Renal cortical epithelial cell (primary cell): ENCODE results near the gene ENTPD5. TPM values are rescaled to one million over a fixed set of nuclear protein-coding genes. Genes with fewer than 3 reads are reported as not detected.
A peak's percentile ranks its signal among the peaks of the same experiment; 100 is the strongest.
"Not testable (repeated sequence)": the region's sequence is repeated elsewhere in the genome, so short reads cannot be mapped to it uniquely, and the experiment has no call there.

Experiments used
- DNase-seq: peaks from one replicate; pipeline ENCODE4 v3.0.0-alpha.2; 2011; ENCODE audit warnings: low read depth
- total RNA-seq: library from RNA; depleted of rRNA; stranded (reverse); fragments of >200 nt; gene quantifications from 2 replicates; pipeline ENCODE4 v1.2.3, GENCODE V29; 2014

The ENTPD5 gene
- total RNA-seq, 1 donor from 2014 or later, result 14.3 TPM

DNA sequence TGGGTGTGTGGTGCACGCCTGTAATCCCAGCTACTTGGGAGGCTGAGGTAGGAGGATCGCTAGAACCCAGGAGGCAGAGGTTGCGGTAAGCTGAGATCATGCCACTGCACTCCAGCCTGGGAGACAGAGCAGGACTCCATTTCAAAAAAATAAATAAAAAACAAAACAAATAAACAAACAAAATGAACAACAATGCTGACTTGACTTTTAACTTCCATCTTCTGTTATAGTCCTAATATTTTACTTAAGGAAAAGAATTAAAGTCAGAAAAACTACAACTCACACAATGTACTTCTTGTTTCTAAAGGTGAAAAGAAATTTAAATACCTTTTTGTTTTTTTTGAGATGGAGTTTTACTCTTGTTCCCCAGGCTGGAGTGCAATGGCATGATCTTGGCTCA is 13.4 kb downstream of the ENTPD5 start:
- not testable (repeated sequence) for DNase-seq

DNA sequence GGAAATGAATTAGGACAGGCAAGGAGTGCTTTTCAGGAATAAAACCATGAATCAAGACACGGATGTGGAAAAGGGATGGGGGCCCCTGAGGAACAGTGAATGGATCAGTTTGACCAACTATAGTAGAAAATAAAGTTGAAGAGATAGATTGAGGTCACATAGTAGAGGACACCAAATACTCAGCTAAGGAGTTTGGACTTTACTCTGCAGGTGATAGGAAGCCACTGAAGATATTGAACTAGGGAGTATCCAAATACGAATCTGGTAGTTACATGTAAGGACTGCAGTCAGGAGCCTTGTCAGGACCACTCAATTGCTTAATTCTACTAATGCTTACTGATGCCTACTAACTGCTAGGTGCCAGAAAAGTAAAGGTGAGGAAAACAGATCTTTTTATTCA is 20.4 kb downstream of the ENTPD5 start:
- no peak for DNase-seq

DNA sequence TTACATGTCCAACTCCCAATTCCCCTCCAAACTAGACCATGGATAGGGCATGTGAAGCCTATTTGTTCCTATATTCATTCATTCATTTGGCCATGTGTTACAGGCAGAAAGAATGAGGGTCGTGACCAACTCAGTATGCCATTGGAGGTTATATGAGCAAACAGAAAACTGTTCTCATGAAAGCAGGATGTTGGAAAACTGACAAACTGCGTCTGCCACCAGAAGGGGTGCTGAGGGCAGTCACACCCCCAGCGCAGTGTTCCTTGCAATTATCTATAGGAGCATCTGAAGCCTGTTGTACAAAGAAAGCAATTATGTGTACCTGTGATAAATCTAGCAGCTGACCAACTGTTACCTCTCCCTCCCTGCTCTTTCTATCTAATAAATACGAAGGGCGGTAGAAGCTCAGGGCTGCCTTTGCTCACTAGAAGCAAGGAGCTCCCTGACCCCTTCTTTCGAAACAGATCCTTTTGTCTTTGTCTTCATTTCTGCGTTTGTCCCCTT is 21.1 kb downstream of the ENTPD5 start:
- DNase-seq, result no peak

DNA sequence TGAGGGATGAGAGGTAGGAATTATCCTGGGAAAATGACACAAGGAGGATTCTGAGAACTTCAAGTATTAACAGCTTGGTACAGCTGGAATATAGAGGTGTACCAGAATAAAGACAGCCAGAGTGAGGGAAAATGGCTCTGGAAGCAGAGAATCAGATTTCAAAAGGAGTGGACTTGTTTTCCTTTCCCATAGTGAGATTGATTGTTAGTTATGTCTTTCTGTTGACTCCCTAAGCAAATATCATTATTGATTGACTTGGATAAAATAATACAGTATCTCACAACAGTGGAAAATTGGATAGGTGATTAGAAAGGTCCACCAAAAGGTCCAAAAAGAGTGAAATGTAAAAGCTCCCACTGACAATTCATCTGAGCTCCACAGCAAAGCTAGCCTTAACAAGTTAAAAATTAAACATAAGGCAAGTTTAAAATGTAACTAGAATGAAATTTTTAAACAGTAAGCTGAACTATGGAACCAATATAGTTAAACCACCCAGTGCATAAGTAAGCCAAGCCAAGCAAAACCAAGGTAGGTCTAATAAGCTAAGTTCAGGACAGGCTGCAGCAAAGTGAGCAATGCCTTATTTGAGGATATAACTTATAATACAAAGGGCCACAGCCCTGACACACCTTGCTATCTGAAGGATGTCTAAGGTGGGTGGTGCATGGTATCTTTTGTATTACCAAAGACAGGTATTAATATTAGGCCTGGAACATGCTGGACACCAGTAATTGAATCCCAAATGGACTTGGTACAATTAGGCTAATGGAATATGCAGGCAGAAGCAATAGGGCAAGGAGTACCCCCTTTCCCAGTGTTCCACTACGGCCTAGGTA is 21.8 kb downstream of the ENTPD5 start:
- peak; percentile 79 for DNase-seq

DNA sequence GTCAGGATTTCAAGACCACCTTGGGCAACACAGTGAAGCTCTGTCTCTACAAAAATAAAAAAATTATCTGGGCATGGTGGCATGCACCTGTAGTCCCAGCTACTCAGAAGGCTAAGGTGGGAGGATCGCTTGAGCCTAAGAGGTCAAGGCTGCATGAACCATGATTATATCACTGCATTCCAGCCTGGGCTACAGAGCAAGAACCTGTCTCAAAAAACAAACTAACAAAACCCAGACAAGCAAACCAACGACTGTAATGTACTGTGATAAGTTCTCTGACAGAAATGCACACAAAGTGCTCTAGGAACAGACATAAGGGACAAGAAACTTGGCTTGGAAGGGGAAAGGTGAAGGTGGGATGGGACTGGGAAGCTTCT is 22.4 kb downstream of the ENTPD5 start:
- no peak for DNase-seq

DNA sequence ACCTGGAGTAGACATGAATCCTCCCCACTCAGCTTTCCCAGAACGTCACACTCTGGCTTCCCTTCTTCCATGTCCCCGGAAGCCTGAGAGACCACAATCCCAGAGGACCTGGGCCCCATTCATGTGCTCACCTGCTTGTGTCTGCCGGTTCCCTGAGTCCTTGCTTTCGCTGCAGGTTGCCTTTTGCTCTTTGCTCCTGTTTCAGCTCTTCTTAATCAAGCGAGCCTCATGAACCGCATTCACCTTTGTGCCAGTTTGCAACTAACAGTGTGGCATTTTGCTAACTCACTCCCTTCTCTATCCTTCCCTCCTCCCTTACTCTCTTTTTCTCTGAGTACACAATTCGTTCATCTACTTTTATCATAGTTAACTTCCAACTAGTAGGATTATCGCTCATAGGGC is 23.1 kb downstream of the ENTPD5 start:
- peak; percentile 54 for DNase-seq

DNA sequence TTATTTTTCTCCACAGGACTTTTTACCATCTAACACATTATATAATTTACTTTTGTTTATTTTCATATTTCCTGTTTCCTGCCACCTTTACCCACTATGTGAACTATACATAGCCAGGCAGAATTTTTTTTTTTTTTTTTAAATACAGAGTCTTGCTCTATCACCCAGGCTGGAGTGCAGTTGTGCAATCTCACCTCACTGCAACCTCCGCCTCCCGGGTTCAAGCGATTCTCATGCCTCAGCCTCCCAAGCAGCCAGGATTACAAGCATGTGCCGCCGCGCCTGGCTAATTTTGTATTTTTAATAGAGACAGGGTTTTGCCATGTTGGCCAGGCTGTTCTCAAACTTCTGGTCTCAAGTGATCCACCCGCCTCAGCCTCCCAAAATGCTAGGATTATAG is 24.2 kb downstream of the ENTPD5 start:
- not testable (repeated sequence) for DNase-seq

DNA sequence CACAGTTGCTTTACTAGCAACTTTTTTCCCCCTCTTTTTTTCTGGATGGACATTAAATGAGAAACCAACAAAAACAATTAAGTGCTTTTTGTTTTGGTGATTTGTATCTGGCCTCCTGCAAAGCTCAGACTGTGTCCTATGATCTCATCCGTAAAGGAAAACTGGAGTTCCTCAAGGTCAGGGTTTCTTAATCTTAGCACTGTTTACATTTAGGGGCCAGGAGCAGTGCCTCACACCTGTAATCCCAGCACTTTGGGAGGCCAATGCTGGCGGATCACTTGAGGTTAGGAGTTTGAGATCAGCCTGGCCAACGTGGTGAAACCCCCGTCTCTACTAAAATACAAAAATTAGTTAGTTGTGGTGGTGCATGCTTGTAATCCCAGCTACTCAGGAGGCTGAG is 28.0 kb downstream of the ENTPD5 start:
- no peak for DNase-seq

DNA sequence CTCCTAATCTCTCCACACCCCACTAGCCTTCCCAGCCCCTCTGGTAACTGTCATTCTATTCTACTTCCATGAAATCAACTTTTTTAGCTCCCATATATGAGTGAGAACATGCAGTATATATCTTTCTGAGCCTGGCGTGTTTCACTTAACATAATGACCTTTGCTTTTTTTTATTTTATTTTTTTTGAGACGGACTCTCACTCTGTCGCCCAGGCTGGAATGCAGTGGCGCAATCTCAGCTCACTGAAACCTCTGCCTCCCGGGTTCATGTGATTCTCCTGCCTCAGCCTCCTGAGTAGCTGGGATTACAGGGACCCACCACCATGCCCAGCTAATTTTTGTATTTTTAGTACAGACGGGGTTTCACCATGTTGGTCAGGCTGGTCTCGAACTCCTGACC is 30.4 kb downstream of the ENTPD5 start:
- DNase-seq, result not testable (repeated sequence)

DNA sequence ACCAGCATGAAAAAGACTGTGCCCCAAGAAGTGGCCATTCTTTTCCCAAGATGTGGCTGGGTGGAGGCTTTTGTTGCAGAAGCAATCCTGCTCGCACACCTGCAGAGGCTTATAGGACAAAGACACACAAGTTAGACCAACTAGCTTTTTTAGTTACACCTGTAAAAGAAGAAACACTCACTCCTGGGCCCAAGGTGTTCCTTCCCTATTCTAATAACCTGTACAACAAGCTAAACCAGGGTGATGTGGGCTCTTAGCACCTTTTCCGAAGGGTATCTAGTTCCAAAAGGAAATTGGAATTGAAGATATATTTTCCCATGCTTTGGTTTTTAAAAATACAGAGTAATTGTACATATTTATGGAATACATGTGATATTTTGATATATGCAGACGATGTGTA is 31.0 kb downstream of the ENTPD5 start:
- DNase-seq, result no peak

DNA sequence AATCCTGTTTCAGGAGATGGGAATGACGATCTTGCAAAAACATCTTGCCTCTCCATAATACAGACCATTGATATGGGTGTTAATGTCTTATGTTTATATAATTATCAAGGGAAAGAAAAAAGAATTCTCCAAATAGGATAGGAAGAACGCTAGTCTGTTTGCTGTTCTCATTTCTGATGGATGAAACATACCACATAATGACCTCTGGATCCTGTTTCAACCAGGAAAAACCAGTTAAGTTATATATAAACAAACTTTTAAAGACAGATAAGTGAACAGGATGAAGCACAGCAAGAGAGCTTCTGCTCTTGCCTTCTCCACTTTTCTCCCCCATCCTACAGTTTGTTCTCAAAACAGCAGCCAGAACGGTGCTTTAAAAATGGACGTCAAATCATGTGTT is 41.2 kb downstream of the ENTPD5 start:
- DNase-seq, result peak; percentile 23

DNA sequence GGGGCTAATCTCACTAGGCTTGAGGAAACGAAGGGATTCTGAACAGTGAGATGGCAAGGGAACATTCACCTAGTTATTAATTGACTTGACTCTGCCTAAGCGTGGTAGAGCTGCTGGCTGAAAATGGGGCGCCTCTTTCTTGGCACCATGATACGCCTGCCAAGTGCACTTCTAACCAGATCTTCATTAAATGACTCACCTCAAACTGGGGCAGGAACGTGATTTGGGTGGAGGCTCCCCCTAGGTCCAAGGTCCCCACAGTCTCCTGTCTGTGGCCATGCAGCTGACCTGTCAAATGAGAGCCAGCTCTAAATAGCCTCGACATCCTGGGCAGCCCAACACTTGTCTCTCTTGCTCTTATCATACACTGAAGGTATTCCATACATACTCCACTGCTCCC is 43.0 kb downstream of the ENTPD5 start:
- peak; percentile 43 for DNase-seq

DNA sequence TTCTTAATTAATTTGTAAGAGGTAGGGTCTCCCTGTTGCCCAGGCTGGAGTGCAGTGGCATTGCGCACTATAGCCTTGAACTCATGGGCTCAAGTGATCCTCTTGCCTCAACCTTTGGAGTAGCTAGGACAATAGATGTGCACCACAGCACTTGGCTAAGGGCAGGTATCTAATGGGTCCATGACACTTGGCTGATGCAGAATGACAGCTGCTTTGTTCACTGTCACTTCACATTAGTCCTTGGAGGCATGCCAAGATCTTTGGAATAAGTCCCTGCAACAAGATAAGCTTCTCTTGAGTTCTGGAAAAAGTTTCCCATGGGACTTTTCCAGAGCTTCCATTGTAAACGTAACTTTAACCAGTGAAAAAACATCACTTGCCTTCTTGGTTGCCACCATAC is 45.6 kb downstream of the ENTPD5 start:
- DNase-seq, result no peak

DNA sequence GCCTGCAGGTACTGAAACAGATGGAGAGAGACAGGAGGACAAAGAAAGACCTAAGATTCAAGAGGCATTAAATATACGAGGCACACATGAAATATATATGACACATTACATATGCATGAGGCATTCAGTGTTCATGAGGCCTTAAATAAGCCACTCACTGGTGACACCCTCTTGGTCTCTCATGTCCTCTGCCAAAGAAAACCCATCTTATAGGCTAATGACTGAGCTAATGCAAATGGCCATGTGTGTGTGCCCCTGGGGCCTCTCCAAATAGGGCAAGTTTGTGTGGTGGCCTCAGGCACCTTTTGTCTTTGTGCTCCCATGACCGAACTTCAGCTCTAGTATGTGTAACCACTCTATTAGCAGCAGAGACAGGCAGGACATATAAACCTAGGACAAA is 50.2 kb downstream of the ENTPD5 start:
- no peak for DNase-seq

DNA sequence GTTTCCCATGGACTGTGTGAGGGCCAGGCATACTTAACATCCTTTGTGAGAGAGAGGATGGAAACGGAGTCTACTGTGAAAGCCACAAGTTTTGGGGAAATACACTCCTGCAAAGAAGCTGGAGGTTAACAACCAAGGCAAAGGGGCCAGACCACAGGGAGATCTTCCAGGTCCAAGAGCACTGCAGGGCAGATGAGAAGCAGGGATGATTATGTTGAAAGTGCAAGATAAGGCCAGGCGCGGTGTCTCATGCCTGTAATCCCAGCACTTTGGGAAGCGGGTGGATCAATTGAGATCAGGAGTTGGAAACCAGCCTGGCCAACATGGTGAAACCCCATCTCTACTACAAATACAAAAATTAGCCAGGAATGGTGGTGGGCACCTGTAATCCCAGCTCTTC is 53.9 kb downstream of the ENTPD5 start:
- DNase-seq, result no peak

DNA sequence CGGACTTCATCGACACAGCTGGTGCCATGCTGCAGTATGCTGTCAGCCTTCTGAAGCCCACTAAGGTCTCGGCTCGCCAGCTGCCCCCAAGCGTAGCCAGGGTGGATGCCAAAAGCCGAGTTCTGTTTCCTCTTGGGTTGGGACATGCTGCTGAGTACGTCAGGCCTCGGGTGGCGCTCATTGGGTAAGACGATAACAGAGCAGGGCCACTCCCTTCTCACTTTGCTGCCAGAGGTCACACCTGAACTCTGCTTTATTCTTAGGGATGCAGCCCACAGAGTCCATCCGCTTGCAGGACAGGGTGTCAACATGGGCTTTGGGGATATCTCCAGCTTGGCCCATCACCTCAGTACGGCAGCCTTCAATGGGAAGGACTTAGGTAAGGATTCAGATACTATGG is 57.9 kb downstream of the ENTPD5 start:
- DNase-seq, result no peak

DNA sequence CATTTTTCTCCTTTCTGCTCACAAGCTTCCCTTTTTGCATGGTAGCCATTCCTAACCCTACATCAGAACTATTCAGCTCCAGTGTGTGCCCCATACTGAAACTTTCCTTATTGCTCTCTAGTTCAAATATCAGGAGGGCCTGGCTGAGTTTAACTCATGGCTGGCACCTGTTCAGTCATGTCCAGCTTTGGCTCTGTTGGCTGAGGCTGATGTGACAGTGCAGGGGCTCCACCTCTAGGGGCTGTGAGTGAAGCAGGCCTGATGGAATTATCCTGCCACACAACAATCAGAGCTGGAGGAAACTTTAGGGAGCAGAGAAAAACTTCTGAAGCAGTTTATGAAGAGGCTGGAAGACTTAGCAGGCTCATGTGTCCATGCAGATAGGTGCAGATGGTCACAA is 60.5 kb downstream of the ENTPD5 start:
- DNase-seq, result no peak

DNA sequence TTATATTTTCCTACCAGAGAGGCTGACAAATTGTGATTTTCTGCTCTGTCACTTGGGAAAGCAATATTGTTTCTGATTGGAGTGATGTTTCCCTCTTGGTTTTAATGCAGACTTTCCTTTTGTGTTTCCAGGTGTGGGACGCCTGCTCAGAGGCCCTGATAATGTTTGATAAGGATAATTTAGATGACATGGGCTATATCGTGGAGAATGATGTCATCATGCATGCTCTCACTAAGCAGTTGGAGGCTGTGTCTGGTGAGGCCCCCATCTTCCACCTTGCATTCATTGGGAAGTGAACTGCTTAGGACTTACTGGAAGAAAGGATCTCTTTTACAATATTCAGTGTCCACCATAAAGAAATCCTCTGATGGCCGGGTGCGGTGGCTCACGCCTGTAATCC is 63.4 kb downstream of the ENTPD5 start:
- DNase-seq, result no peak

DNA sequence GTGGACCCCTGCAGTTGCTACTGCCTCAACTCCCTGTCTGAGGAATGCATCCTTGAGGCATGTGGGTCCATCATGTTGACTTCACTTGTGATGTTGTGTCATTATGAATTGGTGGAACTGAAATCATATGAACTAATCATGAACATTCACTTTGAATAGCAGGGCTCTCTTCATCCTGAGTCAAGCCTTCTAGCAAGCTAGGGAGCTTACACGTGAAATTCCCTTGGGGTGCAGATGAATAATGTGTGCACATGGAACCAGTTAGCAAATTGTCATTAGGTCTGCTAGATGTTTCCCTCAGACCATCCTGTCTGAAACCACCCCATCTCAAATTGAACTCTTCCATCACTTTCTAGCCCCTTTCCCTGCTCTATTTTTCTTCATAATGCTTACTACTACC is 65.4 kb downstream of the ENTPD5 start:
- DNase-seq, result no peak

DNA sequence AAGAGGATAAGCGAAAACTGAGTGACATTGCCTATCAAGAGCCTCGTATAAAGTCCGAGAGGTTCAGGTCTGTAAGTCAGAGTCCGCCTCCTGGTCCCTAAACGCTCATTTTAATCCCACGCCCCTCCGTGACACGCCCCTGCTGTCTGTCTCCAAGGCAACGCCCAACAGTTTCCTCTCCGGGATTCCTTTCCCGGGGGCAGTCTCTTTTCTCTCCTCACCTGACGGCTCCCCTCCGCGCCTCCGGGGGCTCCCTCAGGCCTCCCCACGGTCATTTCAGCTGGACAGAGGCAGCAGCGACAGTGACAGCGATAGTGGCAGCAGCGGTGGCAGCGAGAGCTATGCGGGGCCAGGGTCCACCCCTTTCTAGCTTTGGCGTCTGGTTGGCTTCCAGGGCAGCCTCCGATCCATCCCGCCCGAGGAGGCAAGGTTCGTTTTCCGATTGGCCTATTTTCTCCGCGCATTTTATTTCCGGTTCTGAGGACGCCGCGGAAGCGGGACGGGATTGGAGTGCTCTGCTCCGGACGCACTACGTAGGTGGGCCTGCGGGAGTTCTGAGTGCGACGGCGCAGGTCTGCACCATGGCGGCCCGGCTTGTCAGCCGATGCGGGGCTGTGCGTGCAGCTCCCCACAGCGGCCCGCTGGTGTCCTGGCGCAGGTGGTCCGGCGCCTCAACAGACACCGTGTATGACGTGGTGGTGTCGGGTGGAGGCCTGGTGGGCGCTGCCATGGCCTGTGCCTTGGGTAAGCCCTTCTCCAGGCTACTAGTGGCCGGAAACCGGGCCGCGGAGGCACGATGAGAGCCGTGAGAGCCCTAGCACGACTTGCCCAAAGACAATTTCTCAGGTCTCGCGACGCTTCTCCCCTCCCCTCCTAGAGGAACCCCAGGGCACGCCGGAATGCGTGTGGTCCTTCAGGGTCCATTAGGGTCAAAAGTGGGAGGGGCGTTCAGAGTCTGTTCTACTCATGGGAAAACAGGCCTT is 69.0 kb downstream of the ENTPD5 start, which contains the start of the genes COQ6 and FAM161B:
TSS of gene COQ6 (plus strand) at position 551 of the 983 bp plus-strand sequence. CDS start at position 582, 31 bp downstream.
TSS of gene FAM161B (minus strand) at position 343 of the 983 bp plus-strand sequence. CDS start at position 275, 68 bp downstream.
- DNase-seq, result peak; percentile 93

DNA sequence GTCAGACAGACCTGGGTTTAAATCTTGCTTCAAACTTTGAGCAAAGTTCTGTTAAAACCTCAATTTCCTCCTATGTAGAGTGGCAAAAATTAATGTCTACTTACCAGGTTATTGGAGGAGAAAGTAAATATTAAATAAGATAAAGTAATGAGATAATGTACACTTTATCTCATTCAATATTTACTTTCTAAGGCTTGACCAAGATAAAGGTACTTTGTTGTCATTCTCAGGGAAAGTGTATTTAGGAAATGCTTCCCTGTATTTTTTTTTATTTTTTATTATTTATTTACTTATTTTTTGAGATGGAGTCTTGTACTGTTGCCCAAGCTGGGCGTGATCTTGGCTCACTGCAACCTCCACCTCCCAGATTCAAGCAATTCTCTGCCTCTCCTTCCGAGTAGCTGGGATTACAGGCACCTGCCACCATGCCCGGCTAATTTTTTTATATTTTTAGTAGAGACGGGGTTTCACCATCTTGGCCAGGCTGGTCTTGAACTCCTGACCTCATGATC is 73.9 kb downstream of the ENTPD5 start:
- no peak for DNase-seq
